ENCODE data around the gene MXRA8.

GRCh38 chr1:1402072-1402900 is 43.9 kb upstream of the MXRA8 start:
- TF ChIP-seq POLR2AphosphoS5 (IDR thresholded peaks at IDR 0.05) (peak in 1 of 3 donors; percentile 37), EP300 (IDR thresholded peaks at IDR 0.05) (no peak), CTCF (IDR thresholded peaks at IDR 0.05) (peak in 2 of 7 experiments; percentile 24 to 35)
